HCT116 (cell line): ENCODE data around the gene TBC1D23. TPM values are rescaled to one million over a fixed set of nuclear protein-coding genes. Genes with fewer than 3 reads are reported as not detected.

Experiments used
- ATAC-seq: fragments of 200-7000 bp; cut with Tn5 transposase; 2 replicates; pipeline ENCODE4 v1.9.1; 2020; ENCODE audit warnings: mild to moderate bottlenecking, moderate library complexity
- BruUV-seq: library from RNA; stranded (reverse); fragments of 400-500 nt; replicated peaks from 2 replicates; lab custom pipeline; 2021; lab: Mats Ljungman, UMichigan
- CTCF ChIA-PET: fragments of 300-600 bp; sonication (Branson Sonifier 250); formaldehyde crosslinking; loops from one replicate; lab custom pipeline; 2021; ENCODE audit warnings: antibody characterized with exemption; lab: Charles Lee
- POLR2A ChIA-PET: fragments of 300-600, 350-600 bp; sonication (Branson Sonifier 250); formaldehyde crosslinking; loops from one replicate; lab custom pipeline; 2021; ENCODE audit warnings: antibody characterized with exemption; lab: Charles Lee
- RAD21 ChIA-PET, 2 experiments: fragments of 300-600 bp; sonication (Branson Sonifier 250); formaldehyde crosslinking; loops; one replicate each; lab custom pipeline; 2023; ENCODE audit warnings: low total read pairs in 2 of 2; ENCODE audit not compliant: uncharacterized antibody in 2 of 2, unreplicated experiment in 2 of 2, low non-redundant PET in 1 of 2; lab: Charles Lee
- DNase-seq: peaks from one replicate; pipeline ENCODE4 v3.0.0-alpha.2; 2010; ENCODE audit warnings: low read depth, low spot score
- H2AFZ ChIP-seq: fragments of 200-600 bp; shearing (Covaris generic), sonication (generic); 2 replicates; pipeline ENCODE4 v1.6.1; 2017; ENCODE audit warnings: low read depth, mixed run types, mixed read lengths, antibody characterized with exemption, low read length; ENCODE audit not compliant: poor library complexity, severe bottlenecking
- H3K27ac ChIP-seq: 2 replicates; pipeline ENCODE4 v1.5.1; 2012; ENCODE audit warnings: low read depth, low read length
- H3K27me3 ChIP-seq: fragments of 200-600 bp; sonication (generic); 2 replicates; pipeline ENCODE4 v1.6.1; 2016; ENCODE audit warnings: mixed run types, low read length, mixed read lengths; ENCODE audit not compliant: insufficient read depth
- H3K36me3 ChIP-seq, 2 experiments: fragments of 200-500 bp in 1 of 2; fragments of 200-600 bp in 1 of 2; sonication (Bioruptor generic) in 1 of 2; sonication (generic) in 1 of 2; 2 replicates each; pipeline versions ENCODE4 v1.5.1 to v1.6.1; 2014 to 2016; ENCODE audit warnings: low read length in 2 of 2, inconsistent platforms in 1 of 2, mixed read lengths in 1 of 2, mixed run types in 1 of 2; ENCODE audit not compliant: insufficient read depth in 2 of 2, control insufficient read depth in 1 of 2
- H3K4me1 ChIP-seq, 2 experiments: fragments of 200-600 bp in 1 of 2; sonication (generic) in 1 of 2; 2 replicates each; pipeline versions ENCODE4 v1.5.1 to v1.6.1; 2012 to 2017; ENCODE audit warnings: low read length in 2 of 2, inconsistent platforms in 1 of 2, mild to moderate bottlenecking in 1 of 2, mixed read lengths in 1 of 2, mixed run types in 1 of 2, moderate library complexity in 1 of 2; ENCODE audit not compliant: insufficient read depth in 2 of 2, control insufficient read depth in 1 of 2
- H3K4me2 ChIP-seq: fragments of 200-600 bp; sonication (generic); 2 replicates; pipeline ENCODE4 v1.6.1; 2017; ENCODE audit warnings: mixed run types, low read length, mixed read lengths
- H3K4me3 ChIP-seq, 2 experiments: fragments of 200-600 bp in 1 of 2; sonication (generic) in 1 of 2; replicated peaks in 1 of 2; 2 replicates each; pipeline ENCODE4 v1.5.1; 2011 to 2016; ENCODE audit warnings: low read length in 2 of 2, control low read depth in 1 of 2, low read depth in 1 of 2, mild to moderate bottlenecking in 1 of 2, mixed read lengths in 1 of 2, mixed run types in 1 of 2
- H3K79me2 ChIP-seq: fragments of 200-600 bp; sonication (generic); 2 replicates; pipeline ENCODE4 v1.6.1; 2017; ENCODE audit warnings: mild to moderate bottlenecking, mixed run types, low read length, moderate library complexity, mixed read lengths; ENCODE audit not compliant: insufficient read depth
- H3K9ac ChIP-seq: fragments of 200-600 bp; sonication (generic); 2 replicates; pipeline ENCODE4 v1.6.1; 2016; ENCODE audit warnings: low read length, mixed read lengths
- H3K9me2 ChIP-seq: fragments of 200-600 bp; sonication (generic), shearing (Covaris generic); 2 replicates; pipeline ENCODE4 v1.6.1; 2017; ENCODE audit warnings: mixed run types, mild to moderate bottlenecking, moderate library complexity; ENCODE audit not compliant: insufficient read depth
- H3K9me3 ChIP-seq, 2 experiments: fragments of 200-500 bp in 1 of 2; fragments of 200-600 bp in 1 of 2; sonication (Bioruptor generic) in 1 of 2; sonication (generic) in 1 of 2; 2 replicates each; pipeline ENCODE4 v1.6.1; 2014 to 2017; ENCODE audit warnings: low read length in 2 of 2, mixed read lengths in 2 of 2, inconsistent platforms in 1 of 2, low read depth in 1 of 2, mild to moderate bottlenecking in 1 of 2, mixed run types in 1 of 2, moderate library complexity in 1 of 2; ENCODE audit not compliant: control insufficient read depth in 1 of 2, insufficient read depth in 1 of 2
- H4K20me1 ChIP-seq: fragments of 200-600 bp; sonication (generic), shearing (Covaris generic); 2 replicates; pipeline ENCODE4 v1.6.1; 2017; ENCODE audit warnings: mixed run types, mild to moderate bottlenecking, moderate library complexity; ENCODE audit not compliant: insufficient read depth
- ATF3 ChIP-seq: IDR thresholded peaks from 2 replicates; pipeline ENCODE4 v1.6.1; 2012
- CEBPB ChIP-seq: IDR thresholded peaks from 2 replicates; pipeline ENCODE4 v1.6.1; 2012; ENCODE audit warnings: low read depth
- CTCF ChIP-seq, 3 experiments: fragments of 200-600 bp in 1 of 3; sonication (generic) in 1 of 3; IDR thresholded peaks in 2 of 3; conservative IDR thresholded peaks in 1 of 3; 2 replicates each; pipeline ENCODE4 v1.5.1; 2012 to 2017; ENCODE audit warnings: low read depth in 2 of 3, low read length in 2 of 3, antibody characterized with exemption in 1 of 3, borderline replicate concordance in 1 of 3, control low read depth in 1 of 3, mild to moderate bottlenecking in 1 of 3, mixed read lengths in 1 of 3, mixed run types in 1 of 3, moderate library complexity in 1 of 3; ENCODE audit not compliant: insufficient read depth in 1 of 3
- EGR1 ChIP-seq: IDR thresholded peaks from 2 replicates; pipeline ENCODE4 v1.6.1; 2012; ENCODE audit warnings: low read depth
- EZH2 ChIP-seq: fragments of 200-600 bp; sonication (generic); IDR thresholded peaks from 2 replicates; pipeline ENCODE4 v1.6.1; 2017; ENCODE audit warnings: antibody characterized with exemption, mixed run types
- EZH2phosphoT487 ChIP-seq: fragments of 200-600 bp; IDR thresholded peaks from 2 replicates; pipeline ENCODE4 v1.6.1; 2018; ENCODE audit warnings: antibody characterized with exemption, borderline replicate concordance
- FOSL1 ChIP-seq: IDR thresholded peaks from 2 replicates; pipeline ENCODE4 v1.6.1; 2012; ENCODE audit warnings: low read depth
- JUND ChIP-seq: IDR thresholded peaks from 2 replicates; pipeline ENCODE4 v1.6.1; 2012
- MAX ChIP-seq: IDR thresholded peaks from 2 replicates; pipeline ENCODE4 v1.6.1; 2012
- POLR2A ChIP-seq: IDR thresholded peaks from 2 replicates; pipeline ENCODE4 v1.7.0; 2011; ENCODE audit warnings: borderline replicate concordance; ENCODE audit not compliant: insufficient read depth, insufficient read length; ENCODE audit errors: extremely low read depth
- POLR2AphosphoS5 ChIP-seq: IDR thresholded peaks from 2 replicates; pipeline ENCODE4 v1.6.1; 2011; ENCODE audit warnings: mild to moderate bottlenecking, low read depth, low read length, moderate library complexity
- RAD21 ChIP-seq: IDR thresholded peaks from 2 replicates; pipeline ENCODE4 v1.6.1; 2012; ENCODE audit warnings: low read depth, mild to moderate bottlenecking
- SP1 ChIP-seq: IDR thresholded peaks from 2 replicates; pipeline ENCODE4 v1.6.1; 2012; ENCODE audit warnings: low read depth
- SRF ChIP-seq: IDR thresholded peaks from 2 replicates; pipeline ENCODE4 v1.6.1; 2012; ENCODE audit warnings: low read depth
- TCF7L2 ChIP-seq: IDR thresholded peaks from 2 replicates; pipeline ENCODE4 v1.7.0; 2011; ENCODE audit warnings: borderline replicate concordance, inconsistent platforms; ENCODE audit not compliant: insufficient read depth, insufficient read length; ENCODE audit errors: extremely low read depth
- ZBTB33 ChIP-seq: IDR thresholded peaks from 2 replicates; pipeline ENCODE4 v1.6.1; 2011; ENCODE audit warnings: mild to moderate bottlenecking, low read length, moderate library complexity; ENCODE audit not compliant: insufficient replicate concordance; ENCODE audit errors: extremely low read depth
- ZFX ChIP-seq: fragments of 450-650 bp; IDR thresholded peaks from 2 replicates; pipeline ENCODE4 v1.6.1; 2017
- intact Hi-C: fragments of 100-400 bp; cut with micrococcal nuclease; formaldehyde crosslinking; loops from 2 replicates; pipeline ENCODE4 v1.10.0; 2022
- total RNA-seq: library from RNA; stranded (reverse); gene quantifications from one replicate; pipeline ENCODE4 v1.2.1, GENCODE V29; 2021; ENCODE audit not compliant: unreplicated experiment
- TF ChIP-seq, protein P1 (sequence below): IDR thresholded peaks from 2 replicates; pipeline ENCODE4 v1.6.1; 2012; ENCODE audit warnings: low read depth

The TBC1D23 gene
- total RNA-seq, 1 experiment from 2014 or later, result 21.9 TPM

GRCh38 chr3:100316641-100317069, 55.9 kb downstream of the TBC1D23 start:
- no peak overlapping the region for H3K27ac ChIP-seq
- H3K9me2 ChIP-seq, result no peaks in the 10 kb centered on the region
- ATAC-seq (peak; percentile 86), DNase-seq (peak; percentile 46)
- no peaks in the 10 kb centered on the region for H3K27me3 ChIP-seq
- BruUV-seq, result no TSS peak
- H3K36me3 ChIP-seq, result no peaks in the 10 kb centered on the region
- H3K9ac ChIP-seq, result no peak overlapping the region
- ChIA-PET POLR2A (no interaction called here), RAD21 (no interaction called here), CTCF (interaction anchor here (0.8 to 1.4 kb wide), 4 partner anchors 146 to 485 kb away, joined by 3 to 5 read pairs (median 4); no protein-coding TSS in a partner anchor)
- H3K4me3 ChIP-seq, result no peak overlapping the region
- no peak overlapping the region for H2AFZ ChIP-seq
- peak overlapping the region; percentile 32 for H3K4me2 ChIP-seq
- TF ChIP-seq ZBTB33 (no peak), ZFX (no peak), CTCF (IDR thresholded peaks at IDR 0.05 in 2 of 3, conservative IDR thresholded peaks at IDR 0.05 in 1 of 3; ENCODE audit: borderline replicate concordance in 1 of 3, insufficient read depth in 1 of 3, low read depth in 2 of 3, low read length in 2 of 3) (peak; percentile 32 to 71 (median 65); a peak in 5 of 6 replicates), MAX (no peak), POLR2AphosphoS5 (no peak), SRF (no peak), EZH2phosphoT487 (no peak), EZH2 (no peak), JUND (no peak), SP1 (no peak), TCF7L2 (no peak), RAD21 (peak; percentile 73), POLR2A (no peak), FOSL1 (no peak), CEBPB (no peak), ATF3 (no peak), EGR1 (no peak)
- TF ChIP-seq, protein P1, sequence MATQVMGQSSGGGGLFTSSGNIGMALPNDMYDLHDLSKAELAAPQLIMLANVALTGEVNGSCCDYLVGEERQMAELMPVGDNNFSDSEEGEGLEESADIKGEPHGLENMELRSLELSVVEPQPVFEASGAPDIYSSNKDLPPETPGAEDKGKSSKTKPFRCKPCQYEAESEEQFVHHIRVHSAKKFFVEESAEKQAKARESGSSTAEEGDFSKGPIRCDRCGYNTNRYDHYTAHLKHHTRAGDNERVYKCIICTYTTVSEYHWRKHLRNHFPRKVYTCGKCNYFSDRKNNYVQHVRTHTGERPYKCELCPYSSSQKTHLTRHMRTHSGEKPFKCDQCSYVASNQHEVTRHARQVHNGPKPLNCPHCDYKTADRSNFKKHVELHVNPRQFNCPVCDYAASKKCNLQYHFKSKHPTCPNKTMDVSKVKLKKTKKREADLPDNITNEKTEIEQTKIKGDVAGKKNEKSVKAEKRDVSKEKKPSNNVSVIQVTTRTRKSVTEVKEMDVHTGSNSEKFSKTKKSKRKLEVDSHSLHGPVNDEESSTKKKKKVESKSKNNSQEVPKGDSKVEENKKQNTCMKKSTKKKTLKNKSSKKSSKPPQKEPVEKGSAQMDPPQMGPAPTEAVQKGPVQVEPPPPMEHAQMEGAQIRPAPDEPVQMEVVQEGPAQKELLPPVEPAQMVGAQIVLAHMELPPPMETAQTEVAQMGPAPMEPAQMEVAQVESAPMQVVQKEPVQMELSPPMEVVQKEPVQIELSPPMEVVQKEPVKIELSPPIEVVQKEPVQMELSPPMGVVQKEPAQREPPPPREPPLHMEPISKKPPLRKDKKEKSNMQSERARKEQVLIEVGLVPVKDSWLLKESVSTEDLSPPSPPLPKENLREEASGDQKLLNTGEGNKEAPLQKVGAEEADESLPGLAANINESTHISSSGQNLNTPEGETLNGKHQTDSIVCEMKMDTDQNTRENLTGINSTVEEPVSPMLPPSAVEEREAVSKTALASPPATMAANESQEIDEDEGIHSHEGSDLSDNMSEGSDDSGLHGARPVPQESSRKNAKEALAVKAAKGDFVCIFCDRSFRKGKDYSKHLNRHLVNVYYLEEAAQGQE, result no peak
- peaks cover 3 to 4% of the 10 kb centered on the region in 2 experiments; a peak in 2 of 4 replicates for H3K4me1 ChIP-seq
- H4K20me1 ChIP-seq, result no peaks in the 10 kb centered on the region; the same call in 1 of the 2 replicates
- no peaks in the 10 kb centered on the region for H3K9me3 ChIP-seq
- intact Hi-C loops, result loop anchor here (1.0 to 10.0 kb wide), 6 partner anchors 146 to 881 kb away; no protein-coding TSS in a partner anchor
- no peaks in the 10 kb centered on the region for H3K79me2 ChIP-seq
